Activated CD4-positive, alpha-beta T cell treated with anti-CD3 and anti-CD28 coated beads for 1 hour (primary cell): ENCODE results near the gene CHST8.

Experiments used
- DNase-seq: peaks from one replicate; pipeline ENCODE4 v3.0.0-alpha.2; 2020

The CHST8 gene

DNA sequence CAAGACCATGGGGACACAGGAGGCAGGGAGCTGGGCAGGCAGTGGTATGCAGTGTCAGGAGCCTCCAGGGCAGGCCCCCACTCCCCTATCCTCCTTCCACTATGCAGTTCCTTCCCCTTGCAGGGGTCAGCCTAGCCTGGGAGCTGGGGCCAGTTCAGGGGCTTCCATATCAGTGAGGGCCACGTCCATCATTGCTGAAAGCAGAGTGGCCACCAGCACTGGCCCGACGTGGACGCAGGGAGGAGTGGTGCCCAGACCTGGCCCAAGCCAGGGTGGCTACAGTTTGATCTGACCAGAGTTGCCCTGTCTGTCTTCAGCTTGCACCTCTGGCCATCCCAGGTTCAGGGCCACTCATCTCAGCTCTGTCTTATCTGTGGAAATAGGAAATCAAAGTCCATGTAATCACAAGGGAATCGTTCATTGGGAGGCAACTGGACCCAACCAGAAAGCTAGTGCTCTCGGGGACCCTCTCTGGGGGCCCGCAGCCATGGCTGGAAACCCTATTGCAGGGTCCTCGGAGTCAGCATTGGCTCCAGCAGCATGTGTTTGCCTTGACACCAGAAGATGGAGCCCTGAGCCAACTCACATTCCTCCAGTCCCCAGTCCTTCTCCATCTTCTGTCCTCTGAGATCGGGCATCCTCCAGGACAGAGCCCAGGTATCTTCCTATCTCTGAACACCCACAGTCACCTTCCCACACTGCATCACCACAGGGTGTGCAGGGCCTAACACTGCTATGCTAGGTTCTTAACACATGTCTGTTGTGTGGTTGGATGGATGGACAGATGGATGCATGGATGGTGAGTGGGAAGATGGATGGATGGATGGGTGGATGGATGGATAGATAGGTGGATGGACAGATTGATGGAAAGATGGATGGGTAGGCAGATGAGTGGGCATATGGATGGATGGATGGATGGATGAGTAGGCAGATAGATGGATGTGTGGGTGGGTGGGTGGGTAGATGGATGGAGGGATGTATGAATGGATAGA lies 99.2 kb downstream of the CHST8 start:
- no peak for DNase-seq

DNA sequence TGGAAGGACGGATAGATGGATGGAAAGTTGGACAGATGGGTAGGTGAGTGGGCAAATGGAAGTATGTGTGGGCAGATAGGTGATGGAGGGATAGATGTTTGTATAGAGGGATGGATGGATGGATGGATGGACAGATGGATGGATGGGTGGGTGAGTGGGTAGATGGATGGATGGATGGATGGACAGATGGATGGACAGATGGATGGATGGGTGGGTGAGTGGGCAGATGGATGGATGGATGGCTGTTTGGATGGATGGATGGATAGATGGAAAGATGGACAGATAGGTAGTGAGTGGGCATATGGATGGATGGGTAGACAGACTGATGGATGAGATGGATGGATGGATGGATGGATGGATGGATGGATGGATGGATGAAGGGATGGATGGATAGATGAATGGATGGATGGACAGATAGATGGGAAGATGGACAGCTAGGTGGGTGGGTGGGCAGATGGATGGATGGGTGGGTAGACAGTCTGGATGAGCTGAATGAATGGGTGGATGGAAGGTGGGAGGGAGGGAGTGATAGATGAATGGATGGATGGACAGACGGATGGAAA lies 100.1 kb downstream of the CHST8 start:
- no peak for DNase-seq

DNA sequence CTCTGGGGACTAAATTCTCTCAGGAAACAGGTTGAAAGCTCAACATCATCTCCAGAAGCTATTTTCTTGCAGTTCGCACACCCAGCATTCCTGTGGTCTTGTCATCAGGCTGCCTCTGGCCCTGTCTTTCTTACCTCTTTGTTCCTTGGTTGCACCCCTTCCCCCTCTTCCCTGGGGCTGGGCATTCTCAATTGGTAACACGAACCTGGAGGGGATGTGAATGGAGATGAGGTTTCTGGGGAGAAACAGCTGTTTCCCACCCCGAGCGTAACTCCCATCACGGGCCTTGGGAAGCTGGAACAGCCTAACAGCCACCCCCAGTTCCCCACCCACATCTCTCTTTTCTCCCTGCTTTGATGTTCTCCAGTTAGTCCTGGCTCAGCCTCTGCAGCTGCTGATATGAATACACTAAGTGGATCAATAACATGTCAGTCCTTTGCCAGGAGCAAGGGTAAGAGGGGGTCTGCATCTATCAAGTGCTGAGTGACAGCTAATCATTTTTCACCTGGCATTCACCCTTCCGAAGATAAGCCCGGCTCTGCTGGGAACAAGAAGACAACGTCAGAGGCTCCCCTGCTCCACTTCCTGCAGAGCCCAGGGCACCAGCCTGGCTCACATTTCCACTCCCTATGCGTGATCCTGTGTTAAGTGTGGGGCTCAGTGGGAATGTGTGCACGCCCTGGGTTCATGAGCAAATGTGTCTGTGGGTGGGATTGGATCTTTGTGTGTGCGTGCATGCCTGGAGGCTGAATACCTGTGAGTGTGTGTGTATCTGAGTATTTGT lies 100.9 kb downstream of the CHST8 start:
- no peak for DNase-seq

DNA sequence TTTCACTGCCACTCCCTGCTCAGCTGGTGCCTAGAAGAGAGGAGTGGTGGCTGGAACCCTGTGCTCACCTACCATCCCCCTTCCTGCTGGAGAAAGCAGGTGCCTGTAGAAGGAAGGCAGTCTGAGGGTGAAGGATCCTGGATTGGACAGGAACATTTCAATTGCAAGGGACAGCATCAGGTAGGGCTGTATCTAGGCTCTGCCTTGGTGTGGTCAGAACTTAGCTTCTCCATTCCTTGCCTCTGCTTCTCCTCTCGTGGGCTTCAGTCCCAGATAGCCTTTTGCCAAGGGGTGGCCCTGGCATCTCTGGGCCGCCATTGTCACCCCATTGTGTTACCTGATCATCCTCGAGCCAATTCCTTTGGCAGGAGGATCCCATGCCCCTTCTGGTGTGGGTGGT lies 101.8 kb downstream of the CHST8 start:
- DNase-seq: no peak

DNA sequence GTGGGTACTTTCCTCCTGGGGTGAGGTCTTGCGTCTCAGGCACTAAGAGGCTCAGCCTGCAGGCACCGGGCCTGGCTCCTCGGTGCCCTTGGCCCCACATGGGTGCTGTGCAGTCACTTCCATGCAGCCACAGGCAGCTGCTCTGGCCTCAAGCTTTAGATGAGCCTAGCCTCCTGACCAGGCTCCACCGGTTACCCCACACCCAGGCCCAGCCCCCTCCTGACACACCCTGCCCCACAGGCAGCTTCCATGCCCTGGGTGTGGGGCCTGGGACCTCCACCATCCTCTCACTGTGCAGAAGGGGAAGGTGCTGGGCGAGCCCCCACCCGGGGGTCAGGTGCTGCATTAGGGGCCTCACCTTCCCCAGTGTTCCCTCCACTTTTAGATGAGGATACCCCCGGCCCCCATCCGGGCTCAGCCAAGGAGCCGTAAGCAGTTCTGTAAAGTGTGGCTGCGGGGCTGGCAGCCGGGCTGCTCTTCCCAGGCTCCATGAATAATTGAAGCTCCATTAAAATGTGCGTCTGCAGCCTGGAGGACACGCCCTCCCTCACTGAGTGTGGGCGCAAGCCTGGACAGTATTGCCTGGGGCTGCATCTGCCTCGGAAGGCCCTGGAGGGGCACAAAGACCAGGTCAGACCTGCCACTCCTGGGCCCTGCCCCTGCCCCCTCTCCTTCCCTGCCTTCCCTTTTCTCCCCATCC lies 102.4 kb downstream of the CHST8 start:
- DNase-seq: no peak

DNA sequence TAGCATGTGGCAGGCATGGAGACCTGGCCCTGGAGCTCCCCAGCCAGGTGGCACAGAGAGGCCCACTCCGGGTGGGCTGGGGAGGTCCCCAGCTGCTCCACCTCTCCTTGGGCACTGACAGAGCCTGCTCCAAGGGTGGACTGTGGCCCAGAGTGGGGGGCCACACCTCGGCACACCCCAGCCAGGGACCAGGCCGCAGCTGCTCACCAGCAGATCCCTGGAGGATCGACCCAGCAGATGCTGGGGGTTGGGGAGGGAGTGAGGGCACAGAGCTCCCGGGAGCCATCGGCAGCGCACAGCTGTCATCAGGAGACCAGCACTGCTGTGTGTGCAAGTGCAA lies 102.9 kb downstream of the CHST8 start:
- no peak for DNase-seq

DNA sequence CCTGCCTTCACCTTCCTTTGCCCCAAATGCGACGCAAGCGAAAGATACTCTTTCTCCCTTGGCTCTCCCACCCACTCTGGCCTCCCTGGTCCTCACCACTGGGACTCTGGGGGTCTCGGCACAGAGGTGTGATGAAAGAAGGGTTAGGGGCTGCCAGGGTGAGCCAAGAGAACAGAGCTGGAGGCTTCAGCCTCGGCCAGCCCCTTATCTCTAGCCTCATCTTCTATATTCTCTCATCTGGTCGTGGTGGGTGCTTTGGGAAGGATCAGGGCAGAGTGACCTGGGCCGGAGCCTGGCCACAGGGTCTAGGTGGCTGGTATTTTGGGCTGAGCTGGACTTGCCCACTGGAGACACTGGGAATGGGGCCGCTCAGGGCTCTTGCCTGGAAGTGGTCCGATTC lies 103.8 kb downstream of the CHST8 start:
- no peak for DNase-seq

DNA sequence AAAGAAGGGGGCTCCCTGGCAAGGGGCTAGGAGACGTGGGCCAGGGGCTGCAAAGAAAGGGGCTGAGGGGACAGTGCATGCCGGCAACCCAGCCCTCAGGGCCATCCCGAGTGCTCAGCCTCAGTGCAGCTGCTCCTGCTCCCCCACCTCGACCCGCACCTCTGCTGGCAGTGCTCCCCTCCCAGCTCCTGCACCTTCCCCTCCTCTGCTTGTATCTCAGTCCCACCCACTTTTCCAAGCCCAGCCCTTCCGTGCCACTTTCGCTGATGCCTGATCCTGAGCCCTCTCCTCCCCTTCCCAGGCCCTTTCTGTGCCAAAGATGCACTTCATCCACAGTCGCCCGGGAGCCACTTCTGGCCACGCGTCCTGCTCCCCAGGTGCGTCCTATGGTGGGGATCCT lies 105.0 kb downstream of the CHST8 start:
- no peak for DNase-seq

DNA sequence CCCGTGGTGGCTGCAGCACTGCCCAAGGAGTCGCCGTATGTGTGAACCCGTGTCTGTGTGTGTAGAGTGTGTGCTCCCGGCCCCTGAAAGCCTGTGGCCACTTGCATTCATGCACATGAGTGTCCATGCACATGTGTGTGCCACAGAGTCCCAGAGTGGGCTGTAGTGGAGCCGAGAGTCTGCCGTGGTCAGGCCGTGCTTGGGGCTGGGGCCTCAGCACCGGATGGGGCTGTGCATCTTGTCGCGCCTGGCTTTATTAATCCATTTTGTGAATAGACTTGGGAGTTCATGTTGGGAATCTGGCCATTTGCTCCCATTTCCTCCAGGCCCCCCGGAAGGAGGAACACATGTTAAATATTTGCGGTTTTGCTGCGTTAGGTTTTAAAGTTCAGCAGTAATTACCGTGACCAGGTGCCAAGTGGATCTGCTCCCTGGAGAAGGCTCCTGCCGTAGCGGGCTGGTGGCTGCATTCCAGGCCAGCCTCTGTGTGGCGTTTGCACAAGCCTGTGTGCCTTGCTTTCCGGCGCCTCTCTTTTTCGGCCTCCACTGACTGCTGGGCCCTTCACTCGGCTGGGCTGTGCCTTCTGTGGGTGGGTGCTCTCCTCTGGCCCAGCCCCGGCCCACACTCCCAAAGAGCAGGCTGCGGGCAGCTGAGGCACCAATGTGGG lies 105.7 kb downstream of the CHST8 start:
- no peak for DNase-seq

DNA sequence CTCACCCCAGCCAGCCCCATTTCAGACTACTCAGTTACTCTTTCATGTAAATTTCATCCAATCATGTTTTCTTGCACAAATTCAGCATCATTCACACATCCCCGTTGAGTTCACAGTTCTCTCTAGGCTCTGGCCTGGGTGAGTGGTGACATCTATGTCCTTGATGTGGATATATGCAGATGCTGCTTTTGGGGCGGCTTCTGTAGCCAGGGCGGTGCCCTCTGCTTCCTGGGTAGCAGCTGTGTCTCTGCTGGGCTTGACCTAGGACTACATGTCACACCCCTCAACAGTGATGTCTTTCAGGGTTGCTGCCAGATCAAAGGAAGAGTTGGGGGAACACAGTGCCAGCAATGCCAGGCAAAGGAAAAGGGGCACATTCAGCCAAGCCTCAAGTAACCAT lies 106.4 kb downstream of the CHST8 start:
- no peak for DNase-seq

DNA sequence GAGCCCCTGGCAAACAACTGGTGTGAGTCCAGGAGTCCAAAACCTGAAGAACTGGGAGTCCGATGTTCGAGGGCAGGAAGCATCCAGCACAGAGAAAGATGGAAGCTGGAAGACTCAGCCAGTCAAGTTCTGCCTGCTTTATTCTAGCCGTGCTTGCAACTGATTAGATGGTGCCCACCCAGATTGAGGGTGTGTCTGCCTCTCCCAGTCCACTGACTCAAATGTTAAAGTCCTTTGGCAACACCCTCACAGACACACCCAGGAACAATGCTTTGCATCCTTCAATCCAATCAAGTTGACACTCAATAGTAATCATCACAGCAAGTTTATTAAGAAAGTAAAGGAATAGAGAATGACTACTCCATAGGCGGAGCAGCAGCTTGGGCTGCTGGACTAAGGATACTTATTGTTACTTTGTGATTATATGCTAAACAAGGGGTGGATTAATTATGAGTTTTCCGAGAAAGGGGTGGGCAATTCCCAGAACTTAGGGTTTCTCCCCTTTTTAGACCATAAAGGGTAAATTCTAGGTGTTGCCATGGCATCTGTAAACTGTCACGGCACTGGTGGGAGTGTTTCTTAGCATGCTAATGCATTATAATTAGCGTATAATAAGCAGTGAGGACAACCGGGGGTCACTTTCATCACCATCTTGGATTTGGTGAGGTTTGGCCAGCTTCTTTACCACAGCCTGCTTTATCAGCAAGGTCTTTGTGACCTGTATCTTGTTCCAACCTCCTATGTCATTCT lies 109.3 kb downstream of the CHST8 start:
- no peak for DNase-seq

DNA sequence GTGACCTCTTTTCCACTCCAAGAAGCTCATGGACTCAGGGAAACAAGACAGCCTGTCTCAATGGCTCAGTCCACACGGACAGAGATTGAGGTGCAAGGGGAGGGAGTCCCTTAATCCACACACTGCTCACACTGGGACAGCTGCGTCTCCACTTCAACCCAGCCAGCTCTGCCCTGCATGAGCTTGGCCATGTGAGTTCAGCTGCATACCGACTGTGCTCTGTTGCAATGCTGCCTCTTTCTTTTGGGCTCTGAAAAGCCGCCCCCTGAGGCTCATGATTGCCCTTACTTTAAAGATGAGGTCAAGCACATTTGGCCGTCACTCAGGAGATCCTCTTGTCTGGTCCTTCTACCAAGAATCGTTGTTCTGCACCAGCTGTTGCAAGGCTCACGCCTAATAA lies 110.1 kb downstream of the CHST8 start:
- DNase-seq: no peak

DNA sequence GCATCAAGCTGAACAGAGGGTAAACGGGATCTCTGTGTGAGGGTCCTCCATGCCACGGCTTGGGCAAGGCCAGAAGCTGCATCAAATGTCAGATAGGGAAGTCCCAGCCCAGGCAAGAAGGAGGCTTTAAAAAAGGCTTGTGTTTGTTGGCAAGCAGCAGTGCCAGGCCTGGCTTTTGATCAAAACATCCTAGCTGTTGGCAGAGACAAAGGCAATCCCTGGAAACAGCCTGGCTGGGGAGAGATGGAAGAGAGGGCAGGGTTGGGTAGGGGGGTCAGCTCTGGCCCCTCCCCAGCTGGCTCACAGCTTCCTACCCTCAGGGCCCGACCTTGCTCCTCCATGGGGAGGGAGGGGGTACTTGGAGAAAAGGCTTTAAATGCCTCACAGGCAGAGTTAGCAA lies 113.2 kb downstream of the CHST8 start:
- no peak for DNase-seq

DNA sequence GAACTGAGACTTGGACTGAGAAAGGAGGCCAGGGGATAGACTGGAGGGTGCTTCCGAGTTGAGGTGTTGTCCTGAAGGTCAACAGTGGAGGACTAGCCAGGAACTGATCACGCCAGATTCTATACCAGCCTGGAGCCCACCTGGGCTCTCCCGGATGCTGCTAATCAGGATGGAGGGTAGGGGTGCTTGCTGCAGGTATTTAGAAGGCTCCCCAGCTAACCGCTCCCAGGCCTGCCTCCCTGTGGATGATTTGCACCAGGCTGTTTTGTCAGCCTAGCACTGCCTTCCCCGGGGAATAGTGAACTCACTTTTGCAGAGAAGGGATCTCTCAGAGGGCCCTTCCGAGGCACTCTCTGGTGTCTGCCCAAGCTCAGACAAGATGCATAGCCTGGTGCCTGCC lies 114.4 kb downstream of the CHST8 start:
- DNase-seq: no peak

DNA sequence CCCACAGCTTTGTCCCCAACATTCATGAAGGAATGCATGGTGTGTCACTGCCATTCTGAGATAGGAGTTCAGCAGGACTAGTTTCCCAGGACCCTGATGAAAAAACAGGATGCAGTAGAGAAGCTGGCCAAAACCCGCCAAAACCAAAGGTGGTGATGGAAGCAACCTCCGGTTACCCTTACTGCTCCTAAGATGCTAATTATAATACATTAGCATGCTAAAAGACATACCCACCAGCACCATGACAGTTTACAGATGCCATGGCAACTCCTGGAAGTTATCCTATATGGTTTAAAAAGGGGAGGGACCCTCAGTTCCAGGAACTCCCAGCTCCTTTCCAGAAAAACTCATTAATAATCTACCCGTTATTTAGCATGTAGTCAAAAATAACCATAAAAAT lies 115.0 kb downstream of the CHST8 start:
- no peak for DNase-seq

DNA sequence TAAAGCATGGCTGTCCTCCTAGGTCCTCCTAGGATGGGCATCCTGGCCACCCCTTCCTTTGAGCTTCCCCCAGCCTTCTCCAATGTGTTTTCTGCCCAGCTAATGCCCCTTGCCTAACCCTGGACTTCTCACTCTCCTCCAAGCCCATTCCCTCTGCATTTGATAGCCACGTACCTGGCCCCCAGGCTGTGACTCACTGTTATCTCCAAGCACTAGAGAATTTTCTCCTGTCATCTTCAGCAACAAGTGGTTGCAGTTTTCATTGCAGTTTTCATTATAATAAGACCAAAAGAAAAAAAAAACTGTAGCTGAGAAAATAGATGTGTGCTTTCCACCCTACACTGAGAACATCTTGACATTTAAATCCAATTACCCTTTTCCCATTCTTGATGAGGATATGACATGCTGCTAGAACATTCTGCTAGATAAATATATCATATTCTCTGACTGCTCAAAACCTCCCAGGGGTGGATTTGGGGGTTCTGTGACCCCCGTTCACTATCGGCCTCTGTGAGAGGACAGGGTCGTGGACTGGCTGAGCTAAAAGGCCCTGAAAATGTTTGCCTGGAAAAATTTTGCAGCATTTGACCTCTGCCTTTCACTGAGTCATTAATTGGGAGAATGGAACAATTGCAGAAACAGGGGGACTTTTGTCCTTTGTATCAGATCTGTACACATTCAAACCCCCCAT lies 116.1 kb downstream of the CHST8 start:
- DNase-seq: no peak

DNA sequence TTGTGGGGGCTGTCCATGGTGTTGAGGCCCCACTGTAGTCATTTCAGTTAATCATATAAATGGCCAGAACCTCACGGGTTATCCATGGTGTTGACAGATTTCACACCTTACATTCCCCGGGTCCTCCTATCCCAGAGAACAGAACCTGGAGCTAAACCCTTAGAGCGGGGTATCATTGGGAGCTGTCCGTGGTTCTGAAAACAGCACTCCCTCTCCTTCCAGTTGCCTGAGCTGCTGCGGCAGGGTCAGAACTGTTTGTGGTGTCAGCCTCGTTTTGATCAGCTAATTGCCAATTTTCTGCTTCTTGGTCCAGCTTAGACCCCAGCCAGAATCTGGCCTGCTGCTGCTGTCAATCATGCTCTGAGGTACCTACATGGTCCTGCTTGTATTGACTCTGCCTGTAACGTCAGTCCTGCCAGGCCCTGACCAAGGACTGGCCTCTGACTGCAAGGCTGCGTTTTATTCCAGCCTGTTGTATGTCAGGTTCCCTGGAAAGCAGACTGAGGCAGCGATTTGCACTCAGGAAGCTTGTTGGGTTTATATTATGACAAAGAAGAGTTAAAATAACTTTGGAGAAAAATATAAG lies 119.2 kb downstream of the CHST8 start:
- DNase-seq: no peak

DNA sequence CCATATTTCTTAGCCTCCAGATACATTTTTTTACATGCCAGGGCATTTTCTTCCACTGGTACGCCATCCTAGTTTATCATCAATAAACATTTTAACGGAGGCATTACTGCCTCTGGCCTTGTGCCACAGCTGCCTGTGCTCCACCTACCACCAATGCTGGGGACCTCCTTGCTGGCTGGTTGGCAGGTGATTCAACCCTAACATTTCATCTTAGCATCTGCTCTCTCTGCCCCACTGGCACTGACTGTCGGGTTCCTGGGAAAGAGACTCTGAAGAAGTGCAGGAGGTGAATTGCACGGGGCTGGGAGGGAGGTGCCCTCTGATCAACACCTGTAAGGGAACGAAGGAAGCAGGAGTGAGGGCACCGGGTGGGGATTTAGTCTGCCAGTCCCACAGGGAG lies 123.5 kb downstream of the CHST8 start:
- no peak for DNase-seq

DNA sequence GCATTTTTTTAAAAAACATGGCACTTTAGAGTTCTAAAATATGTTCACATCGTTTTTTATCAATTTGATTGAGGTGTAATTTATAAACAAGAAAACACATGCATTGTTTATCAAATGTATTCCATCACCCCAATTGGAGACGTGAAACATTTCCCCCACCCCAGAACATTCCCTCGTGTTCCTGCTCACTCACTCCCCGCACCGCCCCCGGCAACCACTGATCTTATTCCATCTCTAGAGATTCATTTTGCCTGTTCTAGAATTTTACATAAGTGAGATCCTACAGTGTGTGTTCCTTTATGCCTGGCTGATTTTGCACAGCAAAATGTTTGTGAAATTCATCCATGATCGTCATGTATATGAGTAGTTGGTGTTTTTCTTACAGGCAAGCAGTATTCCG lies 124.4 kb downstream of the CHST8 start:
- DNase-seq: no peak

DNA sequence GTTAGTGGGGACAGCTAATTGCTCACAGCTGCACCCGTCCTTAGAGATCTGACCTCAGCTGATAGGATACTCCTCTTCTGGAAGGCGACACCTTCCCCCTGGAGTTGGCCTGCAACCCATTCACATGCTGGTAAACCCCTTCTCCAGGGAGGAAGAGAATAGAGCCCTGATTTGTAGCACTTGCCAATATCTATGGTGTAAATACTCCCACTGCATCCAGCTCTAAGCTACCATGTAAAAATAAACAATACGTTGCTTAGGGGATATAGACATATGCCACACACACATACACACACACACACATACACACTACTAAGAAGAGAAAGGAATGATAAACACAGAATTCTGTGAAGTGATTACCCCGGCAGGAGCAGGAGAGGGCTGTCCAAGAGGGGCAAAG lies 125.5 kb downstream of the CHST8 start:
- no peak for DNase-seq

DNA sequence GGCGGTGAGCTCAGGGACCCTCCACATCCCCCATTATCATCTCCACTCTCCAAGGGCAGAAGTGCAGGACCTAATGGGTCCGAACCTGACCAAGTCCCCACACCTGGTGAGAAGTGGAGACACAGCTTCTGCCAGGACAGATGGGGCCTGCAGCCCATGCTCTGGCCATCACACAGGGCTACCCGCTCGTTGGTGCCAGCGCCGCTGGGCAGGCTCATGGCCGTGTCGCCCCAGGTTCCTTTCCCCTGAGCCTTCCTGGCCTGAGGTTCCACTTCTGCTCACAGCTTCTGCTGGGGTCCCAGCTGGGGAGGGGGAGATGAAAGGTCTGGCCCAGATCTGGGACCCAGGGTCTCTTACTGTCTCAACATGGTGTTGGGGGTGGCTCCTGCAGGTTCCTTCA lies 126.5 kb downstream of the CHST8 start:
- no peak for DNase-seq
